GM12865 (cell line): ENCODE measurements around the gene PMEPA1.

Source experiments
- DNase-seq: peaks from one replicate; pipeline ENCODE4 v3.0.0; 2010; ENCODE audit warnings: low read depth
- H3K4me3 ChIP-seq: 2 replicates; pipeline ENCODE4 v1.5.1; 2011; ENCODE audit warnings: mild to moderate bottlenecking, low read depth, low read length, control low read depth
- TF ChIP-seq, protein P1 (sequence below): IDR thresholded peaks from 2 replicates; pipeline ENCODE4 v1.5.1; 2011; ENCODE audit warnings: low read length, control low read depth, low read depth, inconsistent platforms; ENCODE audit not compliant: insufficient read depth; ENCODE audit errors: missing control alignments

The PMEPA1 gene

DNA sequence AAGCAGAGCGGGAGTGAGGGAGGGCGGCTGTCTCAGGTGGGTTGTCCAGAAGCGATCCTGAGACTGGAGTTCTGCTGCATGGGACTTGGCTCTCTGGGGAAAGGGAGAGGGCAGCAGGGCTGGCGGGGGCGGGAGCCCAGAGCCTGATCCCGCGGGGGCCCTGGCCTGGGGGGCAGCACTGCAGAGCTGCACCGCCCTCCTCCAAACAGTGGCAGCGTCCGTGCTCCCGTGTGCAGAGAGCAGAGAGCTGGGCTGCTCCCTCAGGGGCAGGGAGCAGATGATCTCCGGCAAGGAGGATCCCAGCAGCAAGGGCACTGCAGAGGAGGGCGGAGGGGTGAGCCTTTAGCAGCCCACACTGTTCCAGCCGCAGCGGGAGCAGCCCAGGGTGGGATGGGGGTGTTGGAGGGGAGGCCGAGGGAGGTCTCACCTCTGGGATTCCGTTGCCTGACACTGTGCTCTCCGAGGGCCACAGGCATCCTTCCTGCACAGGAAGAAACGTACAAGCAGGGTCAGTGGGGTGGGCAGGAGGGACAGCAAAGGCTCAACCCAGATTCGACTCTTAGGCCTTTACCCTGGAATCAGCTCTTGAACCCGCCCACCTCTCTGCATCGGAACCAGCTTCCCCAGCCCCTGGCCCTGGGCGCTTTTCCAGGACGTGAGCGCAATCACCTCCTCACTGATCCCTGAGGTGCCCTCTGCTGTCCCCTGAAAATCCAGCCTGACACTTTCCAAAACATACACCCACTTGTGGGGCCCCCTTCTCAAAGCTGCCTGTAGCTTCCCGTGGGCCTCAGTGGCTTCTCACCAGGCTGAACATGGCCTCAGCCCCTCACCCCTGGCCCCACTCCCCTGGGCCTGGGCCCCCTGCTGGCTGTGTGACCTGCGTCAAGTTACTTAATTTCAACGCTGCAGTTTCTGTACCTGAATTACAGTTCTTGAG lies 56.9 kb downstream of the PMEPA1 start:
- H3K4me3 ChIP-seq = no peak overlapping the region
- TF ChIP-seq, protein P1, sequence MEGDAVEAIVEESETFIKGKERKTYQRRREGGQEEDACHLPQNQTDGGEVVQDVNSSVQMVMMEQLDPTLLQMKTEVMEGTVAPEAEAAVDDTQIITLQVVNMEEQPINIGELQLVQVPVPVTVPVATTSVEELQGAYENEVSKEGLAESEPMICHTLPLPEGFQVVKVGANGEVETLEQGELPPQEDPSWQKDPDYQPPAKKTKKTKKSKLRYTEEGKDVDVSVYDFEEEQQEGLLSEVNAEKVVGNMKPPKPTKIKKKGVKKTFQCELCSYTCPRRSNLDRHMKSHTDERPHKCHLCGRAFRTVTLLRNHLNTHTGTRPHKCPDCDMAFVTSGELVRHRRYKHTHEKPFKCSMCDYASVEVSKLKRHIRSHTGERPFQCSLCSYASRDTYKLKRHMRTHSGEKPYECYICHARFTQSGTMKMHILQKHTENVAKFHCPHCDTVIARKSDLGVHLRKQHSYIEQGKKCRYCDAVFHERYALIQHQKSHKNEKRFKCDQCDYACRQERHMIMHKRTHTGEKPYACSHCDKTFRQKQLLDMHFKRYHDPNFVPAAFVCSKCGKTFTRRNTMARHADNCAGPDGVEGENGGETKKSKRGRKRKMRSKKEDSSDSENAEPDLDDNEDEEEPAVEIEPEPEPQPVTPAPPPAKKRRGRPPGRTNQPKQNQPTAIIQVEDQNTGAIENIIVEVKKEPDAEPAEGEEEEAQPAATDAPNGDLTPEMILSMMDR = no peak
- no peak for DNase-seq

DNA sequence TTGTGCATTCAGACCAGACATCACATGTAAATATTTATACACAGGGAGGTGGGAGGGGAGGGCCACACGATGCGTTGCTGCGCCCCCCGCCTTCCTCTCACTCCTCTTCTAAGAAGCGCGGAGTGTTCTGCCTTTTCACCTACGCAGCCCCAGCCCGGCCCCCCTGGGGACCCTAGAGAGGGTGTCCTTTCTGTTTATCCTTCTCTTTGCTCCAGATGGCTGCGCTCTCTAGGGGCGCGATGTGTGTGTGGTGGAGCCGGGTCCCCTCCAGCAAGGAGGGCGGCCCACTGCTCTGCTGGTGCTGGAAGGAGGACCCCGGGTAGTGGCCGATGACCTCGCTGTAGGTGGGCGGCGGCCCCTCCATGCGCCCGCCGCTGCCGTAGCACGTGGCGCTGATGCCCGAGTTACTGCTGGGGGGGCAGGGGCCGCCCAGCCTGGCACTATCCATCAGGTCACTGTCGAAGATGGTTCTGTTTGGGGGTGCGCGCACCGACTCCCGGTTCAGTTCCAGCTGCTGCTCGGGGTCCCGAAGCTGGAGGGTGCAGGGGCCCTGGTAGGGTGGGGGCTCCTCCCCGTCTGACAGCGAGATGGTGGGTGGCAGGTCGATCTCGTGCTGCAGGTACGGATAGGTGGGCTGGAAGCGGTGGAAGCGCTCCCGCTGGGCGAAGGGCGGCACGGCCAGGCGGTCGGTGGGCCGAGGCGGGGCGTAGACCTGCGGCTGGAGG lies 57.8 kb downstream of the PMEPA1 start:
- no peak overlapping the region for H3K4me3 ChIP-seq
- TF ChIP-seq, protein P1 = no peak
- DNase-seq = no peak

- DNase-seq = no peak
- no peak overlapping the region for H3K4me3 ChIP-seq
These were observed 58.9 kb downstream of the PMEPA1 start for GRCh38 chr20:57650756-57651483.

DNA sequence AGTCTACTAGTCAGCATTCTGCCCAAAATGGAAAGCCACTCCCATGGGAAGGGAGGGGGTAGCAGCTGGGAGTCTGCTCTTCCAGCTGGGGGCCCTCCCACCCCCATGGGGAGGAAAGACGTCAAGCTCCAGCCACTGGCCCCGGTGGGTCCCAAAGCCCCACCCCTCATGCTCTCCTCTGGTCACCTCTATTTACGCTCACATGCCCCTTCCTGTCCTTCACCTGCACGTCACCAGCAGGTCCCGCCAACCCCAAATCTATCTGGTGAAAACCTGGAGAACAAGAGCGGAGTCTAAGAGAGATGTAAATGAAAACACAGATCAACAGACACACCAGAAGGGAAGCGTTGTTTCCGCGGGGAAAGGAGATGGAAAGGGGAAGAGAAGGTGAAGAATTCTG lies 59.5 kb downstream of the PMEPA1 start:
- H3K4me3 ChIP-seq = no peak overlapping the region
- TF ChIP-seq, protein P1 = no peak
- no peak for DNase-seq

More at GRCh38 chr20:57650756-57651483, 58.9 kb downstream of the PMEPA1 start:
- TF ChIP-seq, protein P1 = no peak

GRCh38 chr20:57649617-57650015 lies 60.2 kb downstream of the PMEPA1 start:
- no peak overlapping the region for H3K4me3 ChIP-seq
- DNase-seq = no peak
- TF ChIP-seq, protein P1 = no peak

DNA sequence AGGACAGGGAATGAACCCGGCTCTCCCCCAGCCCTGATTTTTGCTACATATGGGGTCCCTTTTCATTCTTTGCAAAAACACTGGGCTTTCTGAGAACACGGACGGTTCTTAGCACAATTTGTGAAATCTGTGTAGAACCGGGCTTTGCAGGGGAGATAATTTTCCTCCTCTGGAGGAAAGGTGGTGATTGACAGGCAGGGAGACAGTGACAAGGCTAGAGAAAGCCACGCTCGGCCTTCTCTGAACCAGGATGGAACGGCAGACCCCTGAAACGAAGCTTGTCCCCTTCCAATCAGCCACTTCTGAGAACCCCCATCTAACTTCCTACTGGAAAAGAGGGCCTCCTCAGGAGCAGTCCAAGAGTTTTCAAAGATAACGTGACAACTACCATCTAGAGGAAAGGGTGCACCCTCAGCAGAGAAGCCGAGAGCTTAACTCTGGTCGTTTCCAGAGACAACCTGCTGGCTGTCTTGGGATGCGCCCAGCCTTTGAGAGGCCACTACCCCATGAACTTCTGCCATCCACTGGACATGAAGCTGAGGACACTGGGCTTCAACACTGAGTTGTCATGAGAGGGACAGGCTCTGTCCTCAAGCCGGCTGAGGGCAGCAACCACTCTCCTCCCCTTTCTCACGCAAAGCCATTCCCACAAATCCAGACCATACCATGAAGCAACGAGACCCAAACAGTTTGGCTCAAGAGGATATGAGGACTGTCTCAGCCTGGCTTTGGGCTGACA lies 60.8 kb downstream of the PMEPA1 start:
- H3K4me3 ChIP-seq = no peak overlapping the region
- TF ChIP-seq, protein P1 = no peak
- DNase-seq = no peak
